ENCODE measurements around the gene SPTLC3.

The SPTLC3 gene

GRCh38 chr20:13205848-13206434 is 197.2 kb downstream of the SPTLC3 start:
- DNase-seq, result no peak

GRCh38 chr20:13207016-13207415 is 198.2 kb downstream of the SPTLC3 start:
- no peak for DNase-seq

GRCh38 chr20:13211956-13212618 is 203.3 kb downstream of the SPTLC3 start:
- no peak for DNase-seq

- DNase-seq, result no peak
Measured at GRCh38 chr20:13212750-13213149, 204.0 kb downstream of the SPTLC3 start.

- no peak for DNase-seq
Measured at GRCh38 chr20:13213335-13213734, 204.6 kb downstream of the SPTLC3 start.

- DNase-seq, result no peak
Measured at GRCh38 chr20:13216533-13216932, 207.8 kb downstream of the SPTLC3 start.
